Erythroblast (primary cell): ENCODE measurements around the gene STX19.
A peak's percentile ranks its signal among the peaks of the same experiment; 100 is the strongest.

ENCODE experiments used
- DNase-seq, 2 experiments: peaks; one replicate each; lab custom pipeline; 2025; lab: John Stamatoyannopoulos, UW
- GATA1 ChIP-seq: IDR thresholded peaks from 2 replicates; pipeline ENCODE4 v1.6.1; 2011; ENCODE audit warnings: low read depth, mild to moderate bottlenecking, control low read depth, low read length, moderate library complexity
- POLR2A ChIP-seq: IDR thresholded peaks from 2 replicates; pipeline ENCODE4 v1.6.1; 2011; ENCODE audit warnings: mild to moderate bottlenecking, low read length

STX19 gene

DNA sequence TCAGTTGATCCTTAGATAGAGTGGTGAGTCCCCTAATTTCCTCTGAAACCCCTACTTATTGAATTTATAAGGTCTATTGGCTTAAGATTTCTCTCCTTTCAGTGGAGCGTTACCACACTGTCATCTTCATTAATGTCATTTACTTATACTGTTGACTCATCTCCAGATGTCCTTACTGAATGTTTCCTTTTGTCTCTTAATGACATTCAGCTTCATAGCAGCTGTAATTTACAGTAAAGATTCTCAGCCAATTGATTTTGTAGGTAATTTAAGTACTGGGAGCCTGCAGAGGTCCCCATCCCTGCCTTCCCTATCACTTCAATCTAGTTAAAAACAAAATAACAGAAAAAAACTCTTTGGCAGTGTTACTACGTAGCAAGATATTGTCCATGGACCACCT, 18.8 kb downstream of the STX19 start:
- TF ChIP-seq POLR2A (no peak), GATA1 (no peak)

DNA sequence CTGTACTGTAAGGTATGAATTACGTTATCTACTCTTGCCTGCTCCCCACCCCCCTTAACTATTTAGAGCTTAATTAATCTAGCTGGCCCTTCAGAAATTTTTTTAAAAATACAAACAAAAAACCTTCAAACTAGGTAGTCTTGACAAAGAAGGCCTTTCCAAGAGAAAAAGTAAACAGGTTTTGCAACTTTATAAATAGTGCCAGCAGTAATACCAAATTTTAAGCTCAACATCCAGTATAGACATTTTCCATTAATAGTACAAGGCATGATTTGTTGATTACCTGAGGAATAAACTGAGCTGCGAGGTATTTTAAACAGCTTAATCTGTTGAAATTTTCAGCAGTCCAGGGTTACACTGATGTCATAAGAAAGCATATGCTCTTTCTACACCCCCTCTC, 20.1 kb downstream of the STX19 start:
- no peak for DNase-seq
- TF ChIP-seq GATA1 (no peak), POLR2A (no peak)

More for the DNA sequence above, 18.8 kb downstream of the STX19 start:
- no peak for DNase-seq

- TF ChIP-seq POLR2A = no peak
- TF ChIP-seq GATA1 = no peak
- DNase-seq = peak; percentile 73 to 74
Measured at GRCh38 chr3:94004301-94004910, 24.0 kb downstream of the STX19 start.

DNA sequence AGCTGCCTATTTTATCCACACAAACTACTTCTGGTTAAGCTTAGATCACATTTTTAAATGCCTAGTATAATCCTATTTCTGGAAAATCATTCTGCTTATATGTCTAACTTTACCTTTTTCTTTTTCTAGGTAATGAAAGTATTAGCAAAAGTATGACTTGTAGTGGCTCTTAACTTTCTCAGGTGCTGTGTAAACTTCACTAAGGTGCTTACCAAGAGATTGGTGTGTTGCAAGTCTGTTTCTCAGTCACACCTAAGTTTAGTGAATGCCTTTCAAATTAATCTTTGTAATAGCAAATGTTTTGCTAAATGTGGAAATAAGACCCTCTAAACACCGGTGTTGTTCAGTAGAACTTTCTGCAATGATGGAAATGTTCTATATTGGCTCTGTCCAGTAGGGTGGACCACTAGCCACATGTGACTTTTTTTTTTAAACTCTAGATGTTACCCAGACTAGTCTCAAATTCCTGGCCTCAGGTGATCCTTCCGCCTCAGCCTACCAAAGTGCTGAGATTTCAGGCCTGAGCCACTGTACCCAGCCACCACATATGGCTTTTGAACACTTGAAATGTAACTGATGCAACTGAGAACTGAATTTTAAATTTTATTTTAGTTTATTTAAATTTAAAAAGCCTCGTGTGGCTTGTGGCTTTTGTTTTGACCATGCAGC, 26.4 kb downstream of the STX19 start:
- no peak for DNase-seq
- TF ChIP-seq POLR2A = no peak
- no peak for TF ChIP-seq GATA1

GRCh38 chr3:94001191-94001590, 27.2 kb downstream of the STX19 start:
- peak; percentile 2 to 9 for DNase-seq

GRCh38 chr3:93994056-93994455, 34.3 kb downstream of the STX19 start:
- TF ChIP-seq POLR2A = no peak
- TF ChIP-seq GATA1 = no peak
- DNase-seq = no peak

More at GRCh38 chr3:94001191-94001590, 27.2 kb downstream of the STX19 start:
- TF ChIP-seq GATA1 = no peak
- TF ChIP-seq POLR2A = no peak

- no peak for TF ChIP-seq POLR2A
- TF ChIP-seq GATA1 = no peak
- no peak for DNase-seq
Measured at GRCh38 chr3:93992207-93992606, 36.2 kb downstream of the STX19 start.

DNA sequence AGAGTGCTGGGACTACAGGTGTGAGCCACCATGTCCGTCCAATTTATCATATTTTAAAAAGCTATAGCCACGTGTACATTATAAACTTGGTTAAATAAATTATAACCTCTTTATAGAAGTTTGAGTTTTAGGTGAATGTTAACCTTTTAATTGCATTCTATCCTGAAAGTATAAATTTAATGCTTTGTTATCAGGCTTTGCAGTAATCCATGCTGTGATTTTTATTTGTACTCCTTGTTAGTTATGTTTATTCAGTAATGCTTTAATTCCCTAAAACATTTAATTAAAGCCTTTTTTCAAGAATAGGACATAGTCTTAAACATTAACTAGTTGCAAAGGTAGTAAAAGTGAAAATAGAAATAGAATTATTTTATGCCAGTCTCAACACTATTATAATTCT, 36.8 kb downstream of the STX19 start:
- DNase-seq = no peak
- TF ChIP-seq GATA1 = no peak
- no peak for TF ChIP-seq POLR2A

DNA sequence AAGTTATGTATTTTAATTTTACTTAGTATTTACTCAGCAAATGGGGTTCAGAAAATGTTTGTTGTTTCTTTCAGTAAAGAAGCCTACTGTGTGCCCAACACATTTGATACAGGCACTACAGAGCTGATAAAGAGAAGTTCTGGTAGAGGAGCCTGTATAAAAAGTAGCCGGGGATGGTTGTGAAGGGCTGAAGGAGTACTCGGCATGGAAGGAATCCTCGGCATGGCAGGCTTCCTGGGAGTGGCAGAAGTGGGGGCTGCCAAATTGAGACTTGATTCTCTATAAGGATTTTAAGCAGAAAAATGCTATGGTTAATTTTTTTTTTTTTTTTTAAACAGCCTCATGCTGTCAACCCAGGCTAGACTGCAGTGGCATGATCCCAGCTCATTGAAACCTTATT, 39.2 kb downstream of the STX19 start:
- no peak for DNase-seq
- TF ChIP-seq POLR2A (no peak), GATA1 (no peak)

GRCh38 chr3:93988764-93989163, 39.6 kb downstream of the STX19 start:
- no peak for DNase-seq
- TF ChIP-seq POLR2A = no peak
- no peak for TF ChIP-seq GATA1

- peak in 1 of 2 experiments; percentile 2 for DNase-seq
- TF ChIP-seq POLR2A (no peak), GATA1 (no peak)
Measured at GRCh38 chr3:93988283-93988682, 40.1 kb downstream of the STX19 start.

DNA sequence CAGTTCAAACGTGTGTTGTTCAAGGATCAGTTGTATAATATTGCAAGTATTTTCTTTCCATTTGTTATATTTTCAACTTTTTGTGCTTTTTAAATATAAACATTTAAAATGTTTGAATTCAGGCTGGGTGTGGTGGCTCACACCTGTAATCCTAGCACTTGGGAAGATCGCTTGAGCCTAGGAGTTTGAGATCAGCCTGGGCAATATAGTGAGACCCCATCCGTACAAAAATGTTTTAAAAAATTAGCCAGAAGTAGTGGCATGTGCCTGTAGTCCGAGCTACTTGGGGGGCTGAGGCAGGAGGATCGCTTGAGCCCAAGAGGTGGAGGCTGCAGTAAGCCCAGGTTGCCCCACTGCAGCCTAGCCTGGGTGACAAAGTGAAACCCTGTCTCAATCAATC, 43.8 kb downstream of the STX19 start:
- no peak for DNase-seq
- TF ChIP-seq GATA1 = no peak
- TF ChIP-seq POLR2A = no peak

DNA sequence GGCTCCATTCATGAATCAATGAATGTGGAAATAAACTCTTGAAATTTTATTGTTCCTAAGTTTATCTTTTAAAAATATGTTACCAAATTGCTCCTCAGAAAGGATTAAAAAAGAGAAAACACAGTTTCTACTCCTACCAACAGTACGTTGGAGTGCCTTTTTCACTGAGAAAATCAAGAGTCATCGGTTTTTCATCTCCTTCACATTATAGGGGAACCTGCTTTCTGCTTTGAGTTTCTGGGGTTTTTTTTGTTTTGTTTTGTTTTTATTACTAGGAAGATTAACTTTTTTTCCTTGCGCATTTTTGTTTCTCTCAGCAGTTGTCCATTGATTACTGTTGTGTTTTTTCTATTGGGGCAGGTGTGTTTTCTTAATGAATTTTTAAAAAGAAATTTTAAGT, 45.0 kb downstream of the STX19 start:
- no peak for DNase-seq
- TF ChIP-seq GATA1 (no peak), POLR2A (no peak)

DNA sequence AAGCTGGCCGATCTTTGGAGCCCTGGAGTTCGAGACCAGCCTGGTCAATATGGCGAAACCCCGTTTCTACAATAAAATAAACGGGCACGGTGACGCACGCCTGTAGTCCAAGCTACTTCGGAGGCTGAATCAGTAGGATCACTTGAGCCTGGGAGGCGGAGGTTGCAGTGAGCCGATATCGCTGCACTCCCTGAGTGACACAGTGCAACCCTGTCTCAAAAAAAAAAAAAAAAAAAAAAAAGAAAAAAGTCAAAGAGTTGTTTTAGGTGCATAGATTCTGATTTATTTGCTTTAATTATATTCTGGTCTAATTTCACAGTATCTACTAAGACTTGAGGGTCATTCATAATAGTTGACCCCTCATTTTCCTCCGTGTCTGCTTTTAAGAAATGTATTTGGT, 46.7 kb downstream of the STX19 start:
- TF ChIP-seq GATA1 = no peak
- TF ChIP-seq POLR2A = no peak
- DNase-seq = no peak
